ENCODE results near the gene CDK9.

CDK9 gene

GRCh38 chr9:127828262-127829031 lies 42.6 kb downstream of the CDK9 start:
- TF ChIP-seq ZNF70 (CRISPR knock-in tag; IDR thresholded peaks at IDR 0.05) (no peak), ZNF565 (CRISPR knock-in tag; conservative IDR thresholded peaks at IDR 0.05; ENCODE audit: low read depth) (no peak), BACH2 (CRISPR knock-in tag; IDR thresholded peaks at IDR 0.05; ENCODE audit: borderline replicate concordance) (no peak), PPARA (CRISPR knock-in tag; IDR thresholded peaks at IDR 0.05; ENCODE audit: borderline replicate concordance) (no peak), CSDC2 (CRISPR knock-in tag; IDR thresholded peaks at IDR 0.05) (no peak), TCF4 (CRISPR knock-in tag; IDR thresholded peaks at IDR 0.05; ENCODE audit: borderline replicate concordance) (no peak), TOX (CRISPR knock-in tag; IDR thresholded peaks at IDR 0.05; ENCODE audit: borderline replicate concordance) (no peak), ESRRG (CRISPR knock-in tag; IDR thresholded peaks at IDR 0.05) (no peak), SNAI2 (CRISPR knock-in tag; IDR thresholded peaks at IDR 0.05) (no peak), ARNTL (CRISPR knock-in tag; IDR thresholded peaks at IDR 0.05; ENCODE audit: borderline replicate concordance, low read depth) (no peak), POU6F1 (CRISPR knock-in tag; IDR thresholded peaks at IDR 0.05; ENCODE audit: borderline replicate concordance, low read depth) (no peak), ZNF8 (CRISPR knock-in tag; IDR thresholded peaks at IDR 0.05) (no peak), OSR1 (CRISPR knock-in tag; IDR thresholded peaks at IDR 0.05) (no peak), CREB5 (CRISPR knock-in tag; IDR thresholded peaks at IDR 0.05; ENCODE audit: low read depth) (no peak), ISL1 (CRISPR knock-in tag; IDR thresholded peaks at IDR 0.05) (no peak)
- TF ChIP-seq, protein P1, sequence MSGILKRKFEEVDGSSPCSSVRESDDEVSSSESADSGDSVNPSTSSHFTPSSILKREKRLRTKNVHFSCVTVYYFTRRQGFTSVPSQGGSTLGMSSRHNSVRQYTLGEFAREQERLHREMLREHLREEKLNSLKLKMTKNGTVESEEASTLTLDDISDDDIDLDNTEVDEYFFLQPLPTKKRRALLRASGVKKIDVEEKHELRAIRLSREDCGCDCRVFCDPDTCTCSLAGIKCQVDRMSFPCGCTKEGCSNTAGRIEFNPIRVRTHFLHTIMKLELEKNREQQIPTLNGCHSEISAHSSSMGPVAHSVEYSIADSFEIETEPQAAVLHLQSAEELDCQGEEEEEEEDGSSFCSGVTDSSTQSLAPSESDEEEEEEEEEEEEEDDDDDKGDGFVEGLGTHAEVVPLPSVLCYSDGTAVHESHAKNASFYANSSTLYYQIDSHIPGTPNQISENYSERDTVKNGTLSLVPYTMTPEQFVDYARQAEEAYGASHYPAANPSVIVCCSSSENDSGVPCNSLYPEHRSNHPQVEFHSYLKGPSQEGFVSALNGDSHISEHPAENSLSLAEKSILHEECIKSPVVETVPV (CRISPR knock-in tag; IDR thresholded peaks at IDR 0.05) = no peak

DNA sequence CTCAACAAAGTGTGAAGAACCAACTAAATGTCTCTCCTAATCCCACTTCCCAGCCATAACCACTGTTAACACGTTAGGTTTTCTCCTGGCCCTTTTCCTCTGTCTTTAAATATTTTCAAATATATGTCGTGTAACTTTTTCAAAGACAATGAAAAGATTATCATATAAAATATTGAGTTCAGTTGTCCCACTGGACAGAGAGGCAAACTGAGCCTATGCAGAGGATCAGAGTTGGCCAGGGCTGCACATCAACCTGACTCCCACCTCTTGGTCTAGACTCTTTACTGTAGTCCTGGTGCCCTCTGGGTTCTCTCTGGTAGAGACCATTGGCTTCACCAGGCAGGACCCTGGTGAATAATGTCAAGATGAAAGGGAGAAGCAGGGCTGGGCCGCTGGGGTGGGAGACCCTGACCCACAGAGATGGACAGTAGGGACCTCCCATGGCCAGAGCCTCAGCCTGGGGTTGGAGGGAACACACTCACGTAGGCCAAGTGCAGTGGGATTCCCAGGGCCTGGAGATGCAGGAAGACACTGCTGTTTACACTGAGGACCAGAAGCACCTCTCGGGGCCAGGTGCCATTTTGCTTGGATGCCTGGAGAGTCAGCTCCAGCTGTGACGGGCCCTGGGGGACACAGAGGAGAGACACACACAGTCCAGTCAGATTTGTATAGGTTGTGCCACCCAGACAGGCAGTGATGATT lies 43.5 kb downstream of the CDK9 start:
- TF ChIP-seq TSHZ2 (CRISPR knock-in tag; IDR thresholded peaks at IDR 0.05) (no peak), ARNTL (CRISPR knock-in tag; IDR thresholded peaks at IDR 0.05; ENCODE audit: borderline replicate concordance, low read depth) (no peak), ZNF70 (CRISPR knock-in tag; IDR thresholded peaks at IDR 0.05) (no peak), ZNF565 (CRISPR knock-in tag; conservative IDR thresholded peaks at IDR 0.05; ENCODE audit: low read depth) (no peak), BACH2 (CRISPR knock-in tag; IDR thresholded peaks at IDR 0.05; ENCODE audit: borderline replicate concordance) (no peak), POU6F1 (CRISPR knock-in tag; IDR thresholded peaks at IDR 0.05; ENCODE audit: borderline replicate concordance, low read depth) (no peak), RARB (CRISPR knock-in tag; IDR thresholded peaks at IDR 0.05) (no peak), CSDC2 (CRISPR knock-in tag; IDR thresholded peaks at IDR 0.05) (no peak), TCF4 (CRISPR knock-in tag; IDR thresholded peaks at IDR 0.05; ENCODE audit: borderline replicate concordance) (no peak), SNAI2 (CRISPR knock-in tag; IDR thresholded peaks at IDR 0.05) (no peak), GLIS3 (CRISPR knock-in tag; IDR thresholded peaks at IDR 0.05) (no peak)
- no peak for ATAC-seq

More at GRCh38 chr9:127828262-127829031, 42.6 kb downstream of the CDK9 start:
- ATAC-seq = no peak

Data from SK-N-SH treated with all-trans-retinoic acid at 6 μM for 48 hours (cell line).